AG04450 (cell line): Measurements from ENCODE around the gene CPHXL2. TPM values are rescaled to one million over a fixed set of nuclear protein-coding genes. Genes with fewer than 3 reads are reported as not detected.

Experiments used
- CTCF ChIA-PET: fragments of 300-600, 350-600 bp; formaldehyde crosslinking; extraction: SDS; loops from one replicate; lab custom pipeline; 2022; ENCODE audit warnings: antibody characterized with exemption, inconsistent platforms; lab: Charles Lee
- POLR2A ChIA-PET: fragments of 350-600 bp; formaldehyde crosslinking; extraction: SDS; loops from one replicate; lab custom pipeline; 2021; ENCODE audit warnings: antibody characterized with exemption, inconsistent platforms; lab: Yijun Ruan, JAX
- DNase-seq: peaks from one replicate; pipeline ENCODE4 v3.0.0-alpha.2; 2011; ENCODE audit warnings: low read depth, low spot score
- H3K27ac ChIP-seq: one replicate; pipeline ENCODE4 v1.5.1; 2012; ENCODE audit warnings: low read depth, low read length, control low read depth
- H3K27me3 ChIP-seq: one replicate; pipeline ENCODE4 v1.6.0; 2012; ENCODE audit warnings: low read length; ENCODE audit not compliant: control insufficient read depth, insufficient read depth
- H3K4me3 ChIP-seq: 2 replicates; pipeline ENCODE4 v1.5.1; 2011; ENCODE audit warnings: mild to moderate bottlenecking, low read depth, low read length, control low read depth
- H3K9me3 ChIP-seq: 2 replicates; pipeline ENCODE4 v1.5.1; 2012; ENCODE audit warnings: low read length; ENCODE audit not compliant: control insufficient read depth, insufficient read depth
- CTCF ChIP-seq: IDR thresholded peaks from 2 replicates; pipeline ENCODE4 v1.5.1; 2011; ENCODE audit warnings: low read depth, low read length, control low read depth, inconsistent platforms
- polyA plus RNA-seq: library from polyadenylated mRNA; depleted of rRNA; stranded (reverse); fragments of >200 nt; gene quantifications from 2 replicates; pipeline ENCODE4 v1.2.3, GENCODE V29; 2011

Gene CPHXL2
- polyA plus RNA-seq, 1 experiment: not detected

- Histone ChIP-seq H3K27me3 (no peaks in the 10 kb centered on the region), H3K27ac (no peak overlapping the region), H3K9me3 (no peaks in the 10 kb centered on the region), H3K4me3 (no peak overlapping the region)
- ChIA-PET POLR2A (no interaction called here), CTCF (no interaction called here)
- no peak for TF ChIP-seq CTCF
- DNase-seq: no peak
Observed at GRCh38 chr16:75635036-75635435, 41.8 kb downstream of the CPHXL2 start.

GRCh38 chr16:75632857-75633256 is 44.0 kb downstream of the CPHXL2 start:
- Histone ChIP-seq H3K27me3 (no peaks in the 10 kb centered on the region), H3K9me3 (no peaks in the 10 kb centered on the region), H3K4me3 (no peak overlapping the region), H3K27ac (no peak overlapping the region)
- POLR2A ChIA-PET: interaction anchor here (0.6 kb wide), 1 partner anchor 144 kb away, joined by 4 read pairs; no protein-coding TSS in a partner anchor
- CTCF ChIA-PET: interaction anchor here (0.6 to 3.3 kb wide), 5 partner anchors 13 to 1981 kb away, joined by 3 to 9 read pairs (median 3); no protein-coding TSS in a partner anchor
- DNase-seq: no peak
- no peak for TF ChIP-seq CTCF

- Histone ChIP-seq H3K4me3 (no peak overlapping the region), H3K27me3 (no peaks in the 10 kb centered on the region), H3K9me3 (no peaks in the 10 kb centered on the region), H3K27ac (no peak overlapping the region)
- ChIA-PET POLR2A (no interaction called here), CTCF (interaction anchor here (0.9 kb wide), 1 partner anchor 9 kb away, joined by 3 read pairs; no protein-coding TSS in a partner anchor)
- no peak for DNase-seq
- TF ChIP-seq CTCF: no peak
Observed at GRCh38 chr16:75630052-75630451, 46.8 kb downstream of the CPHXL2 start.

GRCh38 chr16:75629132-75629531 is 47.7 kb downstream of the CPHXL2 start:
- POLR2A ChIA-PET: no interaction called here
- TF ChIP-seq CTCF: no peak

GRCh38 chr16:75628351-75628750 is 48.5 kb downstream of the CPHXL2 start:
- H3K27me3 ChIP-seq: no peaks in the 10 kb centered on the region
- no peaks in the 10 kb centered on the region for H3K9me3 ChIP-seq
- no peak overlapping the region for H3K4me3 ChIP-seq
- no peak for DNase-seq
- H3K27ac ChIP-seq: no peak overlapping the region
- TF ChIP-seq CTCF: no peak
- POLR2A ChIA-PET: no interaction called here
- CTCF ChIA-PET: no interaction called here

More at GRCh38 chr16:75629132-75629531, 47.7 kb downstream of the CPHXL2 start:
- Histone ChIP-seq H3K4me3 (no peak overlapping the region), H3K9me3 (no peaks in the 10 kb centered on the region), H3K27me3 (no peaks in the 10 kb centered on the region), H3K27ac (no peak overlapping the region)
- CTCF ChIA-PET: no interaction called here
- DNase-seq: no peak
